ENCODE results near the gene GALM. TPM values are rescaled to one million over a fixed set of nuclear protein-coding genes. Genes with fewer than 3 reads are reported as not detected.
"Not testable (repeated sequence)": the region's sequence is repeated elsewhere in the genome, so short reads cannot be mapped to it uniquely, and the experiment has no call there.

The GALM gene
- total RNA-seq, 1 experiment from 2014 or later = 20.5 TPM

DNA sequence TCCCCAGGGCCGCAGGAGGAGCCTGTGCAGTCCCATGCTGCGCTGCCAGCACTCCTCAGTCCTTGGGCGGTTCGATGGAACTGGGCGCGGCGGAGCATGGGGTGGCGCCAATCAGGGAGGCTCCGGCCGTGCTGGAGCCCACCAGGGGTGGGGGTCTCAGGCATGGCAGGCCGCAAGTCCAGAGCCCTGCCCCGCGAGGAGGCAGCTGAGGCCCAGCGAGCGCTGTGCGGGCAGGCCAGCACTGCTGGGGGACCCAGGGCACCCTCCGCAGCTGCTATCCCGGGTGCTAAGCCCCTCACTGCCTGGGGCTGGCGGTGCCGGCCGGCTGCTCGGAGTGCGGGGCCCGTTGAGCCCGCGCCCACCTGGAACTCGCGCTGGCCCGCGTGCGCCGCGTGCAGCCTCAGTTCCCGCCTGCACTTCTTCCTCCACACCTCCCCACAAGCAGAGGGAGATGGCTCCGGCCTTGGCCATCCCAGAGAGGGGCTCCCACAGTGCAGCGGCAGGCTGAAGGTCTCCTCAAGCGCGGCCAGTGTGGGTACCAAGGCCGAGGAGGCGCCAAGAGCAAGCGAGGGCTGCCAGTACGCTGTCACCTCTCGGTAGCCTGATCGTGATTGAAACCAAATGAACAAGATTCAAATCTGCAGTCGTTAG, 22.8 kb upstream of the GALM start:
- Histone ChIP-seq H3K27me3 (ENCODE audit: control insufficient read depth, insufficient read depth, low read length) (no peaks in the 10 kb centered on the region), H3K9me3 (ENCODE audit: control insufficient read depth, insufficient read depth, low read depth, low read length) (no peaks in the 10 kb centered on the region), H3K4me1 (ENCODE audit: control insufficient read depth, insufficient read depth, low read length) (no peaks in the 10 kb centered on the region), H3K27ac (ENCODE audit: low read length) (no peak overlapping the region), H3K36me3 (ENCODE audit: control insufficient read depth, insufficient read depth, low read length) (no peaks in the 10 kb centered on the region), H3K4me3 (ENCODE audit: low read depth in 2 of 2, low read length in 2 of 2) (no peak overlapping the region)
- ATAC-seq (no peak), DNase-seq (ENCODE audit: low read depth, low spot score) (no peak)
- POLR2A ChIA-PET = no interaction called here
- CTCF ChIA-PET = no interaction called here
- TF ChIP-seq, protein P1, sequence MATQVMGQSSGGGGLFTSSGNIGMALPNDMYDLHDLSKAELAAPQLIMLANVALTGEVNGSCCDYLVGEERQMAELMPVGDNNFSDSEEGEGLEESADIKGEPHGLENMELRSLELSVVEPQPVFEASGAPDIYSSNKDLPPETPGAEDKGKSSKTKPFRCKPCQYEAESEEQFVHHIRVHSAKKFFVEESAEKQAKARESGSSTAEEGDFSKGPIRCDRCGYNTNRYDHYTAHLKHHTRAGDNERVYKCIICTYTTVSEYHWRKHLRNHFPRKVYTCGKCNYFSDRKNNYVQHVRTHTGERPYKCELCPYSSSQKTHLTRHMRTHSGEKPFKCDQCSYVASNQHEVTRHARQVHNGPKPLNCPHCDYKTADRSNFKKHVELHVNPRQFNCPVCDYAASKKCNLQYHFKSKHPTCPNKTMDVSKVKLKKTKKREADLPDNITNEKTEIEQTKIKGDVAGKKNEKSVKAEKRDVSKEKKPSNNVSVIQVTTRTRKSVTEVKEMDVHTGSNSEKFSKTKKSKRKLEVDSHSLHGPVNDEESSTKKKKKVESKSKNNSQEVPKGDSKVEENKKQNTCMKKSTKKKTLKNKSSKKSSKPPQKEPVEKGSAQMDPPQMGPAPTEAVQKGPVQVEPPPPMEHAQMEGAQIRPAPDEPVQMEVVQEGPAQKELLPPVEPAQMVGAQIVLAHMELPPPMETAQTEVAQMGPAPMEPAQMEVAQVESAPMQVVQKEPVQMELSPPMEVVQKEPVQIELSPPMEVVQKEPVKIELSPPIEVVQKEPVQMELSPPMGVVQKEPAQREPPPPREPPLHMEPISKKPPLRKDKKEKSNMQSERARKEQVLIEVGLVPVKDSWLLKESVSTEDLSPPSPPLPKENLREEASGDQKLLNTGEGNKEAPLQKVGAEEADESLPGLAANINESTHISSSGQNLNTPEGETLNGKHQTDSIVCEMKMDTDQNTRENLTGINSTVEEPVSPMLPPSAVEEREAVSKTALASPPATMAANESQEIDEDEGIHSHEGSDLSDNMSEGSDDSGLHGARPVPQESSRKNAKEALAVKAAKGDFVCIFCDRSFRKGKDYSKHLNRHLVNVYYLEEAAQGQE (IDR thresholded peaks at IDR 0.05; ENCODE audit: insufficient read depth in 1 of 2, low read depth in 2 of 2, low read length in 1 of 2) = no peak
- TF ChIP-seq SIN3A (IDR thresholded peaks at IDR 0.05; ENCODE audit: borderline replicate concordance, insufficient read depth, low read depth, low read length) (no peak), TCF7L2 (IDR thresholded peaks at IDR 0.05; ENCODE audit: low read depth, low read length) (no peak), POLR2AphosphoS5 (IDR thresholded peaks at IDR 0.05; ENCODE audit: low read depth, low read length) (no peak)
- TF ChIP-seq, protein P2, sequence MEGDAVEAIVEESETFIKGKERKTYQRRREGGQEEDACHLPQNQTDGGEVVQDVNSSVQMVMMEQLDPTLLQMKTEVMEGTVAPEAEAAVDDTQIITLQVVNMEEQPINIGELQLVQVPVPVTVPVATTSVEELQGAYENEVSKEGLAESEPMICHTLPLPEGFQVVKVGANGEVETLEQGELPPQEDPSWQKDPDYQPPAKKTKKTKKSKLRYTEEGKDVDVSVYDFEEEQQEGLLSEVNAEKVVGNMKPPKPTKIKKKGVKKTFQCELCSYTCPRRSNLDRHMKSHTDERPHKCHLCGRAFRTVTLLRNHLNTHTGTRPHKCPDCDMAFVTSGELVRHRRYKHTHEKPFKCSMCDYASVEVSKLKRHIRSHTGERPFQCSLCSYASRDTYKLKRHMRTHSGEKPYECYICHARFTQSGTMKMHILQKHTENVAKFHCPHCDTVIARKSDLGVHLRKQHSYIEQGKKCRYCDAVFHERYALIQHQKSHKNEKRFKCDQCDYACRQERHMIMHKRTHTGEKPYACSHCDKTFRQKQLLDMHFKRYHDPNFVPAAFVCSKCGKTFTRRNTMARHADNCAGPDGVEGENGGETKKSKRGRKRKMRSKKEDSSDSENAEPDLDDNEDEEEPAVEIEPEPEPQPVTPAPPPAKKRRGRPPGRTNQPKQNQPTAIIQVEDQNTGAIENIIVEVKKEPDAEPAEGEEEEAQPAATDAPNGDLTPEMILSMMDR (IDR thresholded peaks at IDR 0.05) = no peak
- no TSS peak for BruUV-seq (replicated peaks)
- in situ Hi-C loops (cut with HindIII; ENCODE audit: low pct_unique_long_range_greater_than_20kb, low sequenced_read_pairs) = no loop called here
- intact Hi-C loops (cut with micrococcal nuclease; ENCODE audit: unreplicated experiment) = no loop called here

DNA sequence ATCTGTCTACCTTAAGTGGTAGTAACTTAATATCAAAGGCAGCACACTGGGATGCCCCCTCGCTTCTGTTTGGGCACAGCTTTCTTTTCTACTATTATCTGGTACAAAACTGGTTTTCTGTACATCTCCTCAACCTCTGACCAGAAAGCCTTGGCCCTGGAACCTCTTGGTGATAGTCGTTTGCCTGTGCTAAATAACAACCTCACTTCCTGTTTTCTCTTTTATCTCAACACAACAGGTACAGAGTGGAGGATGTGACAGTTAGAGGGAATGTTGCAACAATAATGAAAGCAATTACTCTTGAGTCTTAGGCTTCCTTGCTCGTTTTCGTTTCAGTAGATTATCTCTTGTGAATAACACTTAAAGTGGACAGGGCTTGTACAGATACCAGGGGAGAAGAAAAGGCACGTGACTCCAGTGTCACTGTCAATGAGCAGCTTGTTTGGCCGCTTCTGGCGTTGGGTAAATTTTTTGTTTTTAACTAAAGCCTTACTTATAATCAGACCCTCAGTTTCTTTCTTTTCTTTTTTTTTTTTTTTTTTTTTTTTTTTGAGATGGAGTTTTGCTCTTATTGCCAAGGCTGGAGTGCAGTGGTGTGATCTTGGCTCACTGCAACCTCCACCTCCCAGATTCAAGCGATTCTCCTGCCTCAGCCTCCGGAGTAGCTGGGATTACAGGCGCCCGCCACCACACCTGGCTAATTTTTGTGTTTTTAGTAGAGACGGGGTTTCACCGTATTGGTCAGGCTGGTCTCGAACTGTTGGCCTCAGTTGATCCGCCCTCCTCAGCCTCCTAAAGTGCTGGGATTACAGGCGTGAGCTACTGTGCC, 22.0 kb upstream of the GALM start:
- intact Hi-C loops (cut with micrococcal nuclease; ENCODE audit: unreplicated experiment); CTCF ChIA-PET; H3K4me3 ChIP-seq (ENCODE audit: low read depth in 2 of 2, low read length in 2 of 2); H3K4me1 ChIP-seq (ENCODE audit: control insufficient read depth, insufficient read depth, low read length); H3K27ac ChIP-seq (ENCODE audit: low read length); H3K27me3 ChIP-seq (ENCODE audit: control insufficient read depth, insufficient read depth, low read length); in situ Hi-C loops (cut with HindIII; ENCODE audit: low pct_unique_long_range_greater_than_20kb, low sequenced_read_pairs); BruUV-seq (replicated peaks); POLR2A ChIA-PET; H3K9me3 ChIP-seq (ENCODE audit: control insufficient read depth, insufficient read depth, low read depth, low read length); ATAC-seq; H3K36me3 ChIP-seq (ENCODE audit: control insufficient read depth, insufficient read depth, low read length); DNase-seq (ENCODE audit: low read depth, low spot score): not testable (repeated sequence)
